SK-N-SH (cell line): ENCODE measurements around the gene FOXA2. TPM values are rescaled to one million over a fixed set of nuclear protein-coding genes. Genes with fewer than 3 reads are reported as not detected.
A peak's percentile ranks its signal among the peaks of the same experiment; 100 is the strongest.

ENCODE experiments used
- CTCF ChIA-PET: fragments of 300-600, 350-600 bp; formaldehyde crosslinking; extraction: SDS; loops from one replicate; lab custom pipeline; 2021; lab: Yijun Ruan, JAX
- POLR2A ChIA-PET: fragments of 350-600 bp; sonication (Branson Sonifier 250); formaldehyde crosslinking; extraction: SDS; loops from one replicate; lab custom pipeline; 2020; ENCODE audit warnings: antibody characterized with exemption, inconsistent platforms; lab: Yijun Ruan, JAX
- DNase-seq: peaks from one replicate; pipeline ENCODE4 v3.0.0; 2012
- H2AFZ ChIP-seq: fragments of 200-600 bp; sonication (generic); 2 replicates; pipeline ENCODE4 v1.8.1; 2016; ENCODE audit warnings: antibody characterized with exemption, mild to moderate bottlenecking, low read depth
- H3F3A ChIP-seq: fragments of 200-600 bp; sonication (generic); replicated peaks from 2 replicates; pipeline ENCODE3; 2016; ENCODE audit warnings: antibody characterized with exemption, mild to moderate bottlenecking; ENCODE audit not compliant: insufficient read depth
- H3K27ac ChIP-seq, 2 experiments: fragments of 200-500 bp in 1 of 2; fragments of 200-600 bp in 1 of 2; sonication (Bioruptor generic) in 1 of 2; sonication (generic), shearing (Covaris generic) in 1 of 2; 2 replicates each; pipeline versions ENCODE4 v1.5.1 to v1.6.1; 2014 to 2016; ENCODE audit warnings: low read depth in 2 of 2, inconsistent platforms in 1 of 2, low read length in 1 of 2, mild to moderate bottlenecking in 1 of 2, mixed read lengths in 1 of 2
- H3K27me3 ChIP-seq: fragments of 200-600 bp; sonication (generic), shearing (Covaris generic); 2 replicates; pipeline ENCODE4 v1.6.1; 2016; ENCODE audit warnings: mixed run types; ENCODE audit not compliant: insufficient read depth
- H3K36me3 ChIP-seq, 2 experiments: fragments of 200-500 bp in 1 of 2; fragments of 200-600 bp in 1 of 2; sonication (Bioruptor generic) in 1 of 2; sonication (generic) in 1 of 2; replicated peaks in 1 of 2; 2 replicates each; pipeline versions ENCODE3 to v1.5.1; 2014 to 2016; ENCODE audit warnings: low read length in 1 of 2, mild to moderate bottlenecking in 1 of 2; ENCODE audit not compliant: insufficient read depth in 2 of 2, control insufficient read depth in 1 of 2
- H3K4me1 ChIP-seq, 2 experiments: fragments of 200-500 bp in 1 of 2; fragments of 200-600 bp in 1 of 2; sonication (Bioruptor generic) in 1 of 2; sonication (generic), shearing (Covaris generic) in 1 of 2; 2 replicates each; pipeline versions ENCODE4 v1.5.1 to v1.6.1; 2014 to 2016; ENCODE audit warnings: low read depth in 1 of 2, low read length in 1 of 2, mixed run types in 1 of 2; ENCODE audit not compliant: insufficient read depth in 2 of 2, control insufficient read depth in 1 of 2
- H3K4me2 ChIP-seq: fragments of 200-600 bp; sonication (generic), shearing (Covaris generic); 2 replicates; pipeline ENCODE4 v1.6.1; 2017; ENCODE audit warnings: mixed run types
- H3K4me3 ChIP-seq, 2 experiments: fragments of 200-500 bp in 1 of 2; fragments of 200-600 bp in 1 of 2; sonication (Bioruptor generic) in 1 of 2; sonication (generic), shearing (Covaris generic) in 1 of 2; 2 replicates each; pipeline versions ENCODE4 v1.5.1 to v1.8.1; 2014 to 2016; ENCODE audit warnings: low read depth in 2 of 2, inconsistent platforms in 1 of 2, low read length in 1 of 2, mild to moderate bottlenecking in 1 of 2, mixed read lengths in 1 of 2, moderate library complexity in 1 of 2
- H3K79me2 ChIP-seq: fragments of 200-600 bp; sonication (generic); 2 replicates; pipeline ENCODE4 v1.8.1; 2017; ENCODE audit warnings: mild to moderate bottlenecking; ENCODE audit not compliant: insufficient read depth
- H3K9ac ChIP-seq: fragments of 200-600 bp; sonication (generic); 2 replicates; pipeline ENCODE4 v1.6.1; 2017; ENCODE audit warnings: mixed run types
- H3K9me2 ChIP-seq: fragments of 200-600 bp; sonication (generic); 2 replicates; pipeline ENCODE4 v1.6.1; 2017; ENCODE audit warnings: mixed run types
- H3K9me3 ChIP-seq: fragments of 200-600 bp; sonication (generic); 2 replicates; pipeline ENCODE4 v1.6.1; 2017; ENCODE audit warnings: mixed run types, mild to moderate bottlenecking, moderate library complexity
- H4K20me1 ChIP-seq: fragments of 200-600 bp; sonication (generic); 2 replicates; pipeline ENCODE4 v1.6.1; 2017; ENCODE audit warnings: mild to moderate bottlenecking, mixed run types; ENCODE audit not compliant: insufficient read depth
- CHD2 ChIP-seq: fragments of 150-350 bp; IDR thresholded peaks from 2 replicates; pipeline ENCODE4 v1.6.1; 2018; ENCODE audit warnings: low read length; ENCODE audit not compliant: partially characterized antibody
- ELF1 ChIP-seq: IDR thresholded peaks from 2 replicates; pipeline ENCODE4 v1.4.0; 2012
- EP300 ChIP-seq, 2 experiments: IDR thresholded peaks; 2 replicates each; pipeline versions ENCODE4 v1.4.0 to v1.6.1; 2012; ENCODE audit warnings: borderline replicate concordance in 1 of 2, low read depth in 1 of 2, low read length in 1 of 2
- FOSL2 ChIP-seq: IDR thresholded peaks from 2 replicates; pipeline ENCODE4 v1.4.0; 2012; ENCODE audit warnings: low read depth, mild to moderate bottlenecking, moderate library complexity, borderline replicate concordance
- FOXM1 ChIP-seq: IDR thresholded peaks from 2 replicates; pipeline ENCODE4 v1.4.0; 2012; ENCODE audit warnings: low read depth, mild to moderate bottlenecking
- GATA2 ChIP-seq: sonication (generic); formaldehyde crosslinking; IDR thresholded peaks from 2 replicates; pipeline ENCODE4 v1.5.0; 2020; ENCODE audit warnings: mild to moderate bottlenecking, missing genetic modification reagents
- MEF2A ChIP-seq: IDR thresholded peaks from 2 replicates; pipeline ENCODE4 v1.4.0; 2012; ENCODE audit warnings: low read depth, borderline replicate concordance
- RAD21 ChIP-seq: IDR thresholded peaks from 2 replicates; pipeline ENCODE4 v1.6.1; 2012; ENCODE audit warnings: mild to moderate bottlenecking, low read length
- RXRA ChIP-seq: IDR thresholded peaks from 2 replicates; pipeline ENCODE4 v1.4.0; 2012; ENCODE audit warnings: low read depth, mild to moderate bottlenecking, borderline replicate concordance
- WGBS: methylation state at CpG from one replicate; pipeline ENCODE4 v1.1.6; 2017; ENCODE audit warnings: low lambda C conversion rate; 5-methylcytosine and 5-hydroxymethylcytosine counted together
- polyA plus RNA-seq, 3 experiments: library from polyadenylated mRNA; depleted of rRNA; stranded (reverse); fragments of >200 nt; gene quantifications; 2 replicates each; pipeline ENCODE4 v1.2.3, GENCODE V29; 2012
- TF ChIP-seq, protein P1 (sequence below): IDR thresholded peaks from 2 replicates; pipeline ENCODE4 v1.4.0; 2012; ENCODE audit warnings: low read depth, borderline replicate concordance
- TF ChIP-seq, protein P2 (sequence below): IDR thresholded peaks from 2 replicates; pipeline ENCODE4 v1.4.0; 2012; ENCODE audit warnings: low read depth, borderline replicate concordance
- TF ChIP-seq, protein P3 (sequence below): fragments of 150-350 bp; IDR thresholded peaks from 2 replicates; pipeline ENCODE4 v1.6.1; 2016; ENCODE audit warnings: mild to moderate bottlenecking, low read depth, low read length
- TF ChIP-seq, protein P4 (sequence below): IDR thresholded peaks from 2 replicates; pipeline ENCODE4 v1.4.0; 2012; ENCODE audit warnings: low read depth
- TF ChIP-seq, protein P5 (sequence below): IDR thresholded peaks from 2 replicates; pipeline ENCODE4 v1.6.1; 2012; ENCODE audit warnings: mild to moderate bottlenecking, low read depth, low read length, moderate library complexity

Gene FOXA2
- polyA plus RNA-seq, 1 of the 3 experiments (the other 2 are of a cell fraction): not detected

DNA sequence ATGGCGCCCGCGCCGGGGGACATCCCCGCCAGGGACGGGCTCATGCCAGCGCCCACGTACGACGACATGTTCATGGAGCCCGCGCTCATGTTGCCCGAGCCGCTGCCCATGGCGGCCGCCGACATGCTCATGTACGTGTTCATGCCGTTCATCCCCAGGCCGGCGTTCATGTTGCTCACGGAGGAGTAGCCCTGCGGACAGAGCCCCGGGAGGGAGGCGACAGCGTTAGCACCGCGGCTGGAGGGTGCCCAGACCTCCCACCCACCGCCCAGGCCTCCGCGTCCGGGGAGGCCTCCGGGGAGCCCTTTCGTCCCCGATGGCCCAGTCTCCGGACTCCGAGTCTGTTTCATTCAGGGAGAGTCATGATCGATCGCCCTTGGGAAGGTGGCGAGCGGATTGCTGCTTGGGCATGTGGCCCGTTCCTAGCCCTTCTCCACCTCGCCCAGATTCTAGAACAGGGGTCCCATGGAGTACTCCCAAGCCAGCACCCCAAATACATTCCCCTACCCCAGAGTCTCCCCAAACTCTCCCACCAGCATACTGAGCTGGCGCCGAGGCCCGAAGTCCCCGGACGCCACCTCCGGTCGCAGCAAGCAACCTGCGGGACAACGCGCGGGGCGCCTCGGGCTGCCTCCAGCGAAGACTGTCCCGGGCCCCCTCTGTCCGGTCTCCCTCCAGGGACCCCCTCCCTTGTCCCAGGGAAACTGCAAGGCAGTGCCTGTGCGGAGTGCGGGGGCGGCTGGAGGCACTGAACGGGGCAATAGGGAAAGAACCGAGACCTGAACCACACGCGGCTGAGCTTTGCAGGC lies 1.2 kb downstream of the FOXA2 start:
- Histone ChIP-seq H2AFZ (no peak overlapping the region), H3K9me2 (no peaks in the 10 kb centered on the region), H3K36me3 (no peaks in the 10 kb centered on the region), H3K27ac (no peak overlapping the region), H3K79me2 (no peaks in the 10 kb centered on the region), H3K27me3 (peaks cover 86% of the 10 kb centered on the region), H3K9ac (no peak overlapping the region), H3K4me1 (no peaks in the 10 kb centered on the region)
- POLR2A ChIA-PET: no interaction called here
- CTCF ChIA-PET: no interaction called here
- TF ChIP-seq MEF2A: no peak
- TF ChIP-seq, all 33 proteins: peak for 0
- WGBS: 9% methylated on average over 19 of the region's 66 CpGs
- no peaks in the 10 kb centered on the region for H3F3A ChIP-seq
- no peak overlapping the region for H3K4me3 ChIP-seq
- H3K4me2 ChIP-seq: peak overlapping the region; percentile 62; the same call in 1 of the 2 replicates
- H4K20me1 ChIP-seq: no peaks in the 10 kb centered on the region
- DNase-seq: no peak
- H3K9me3 ChIP-seq: no peaks in the 10 kb centered on the region

DNA sequence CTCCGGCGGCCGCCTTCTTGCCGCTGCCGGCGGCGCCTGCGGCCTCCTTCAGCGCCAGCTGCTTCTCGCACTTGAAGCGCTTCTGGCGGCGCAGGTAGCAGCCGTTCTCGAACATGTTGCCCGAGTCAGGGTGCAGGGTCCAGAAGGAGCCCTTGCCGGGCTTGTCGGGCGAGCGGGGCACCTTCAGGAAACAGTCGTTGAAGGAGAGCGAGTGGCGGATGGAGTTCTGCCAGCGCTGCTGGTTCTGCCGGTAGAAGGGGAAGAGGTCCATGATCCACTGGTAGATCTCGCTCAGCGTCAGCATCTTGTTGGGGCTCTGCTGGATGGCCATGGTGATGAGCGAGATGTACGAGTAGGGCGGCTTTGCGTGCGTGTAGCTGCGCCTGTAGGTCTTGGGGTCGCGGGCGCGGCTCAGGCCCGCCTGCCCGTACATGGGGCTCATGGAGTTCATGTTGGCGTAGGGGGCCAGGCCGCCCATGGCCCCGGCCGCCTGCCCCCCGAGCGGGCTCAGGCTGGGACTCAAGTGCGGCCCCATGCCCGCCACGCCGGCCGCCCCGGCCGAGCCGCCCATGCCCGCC lies 1.9 kb downstream of the FOXA2 start:
- Histone ChIP-seq H3K9me3 (no peaks in the 10 kb centered on the region), H3F3A (no peaks in the 10 kb centered on the region), H3K4me2 (no peak overlapping the region), H4K20me1 (no peaks in the 10 kb centered on the region), H3K27ac (no peak overlapping the region), H3K79me2 (no peaks in the 10 kb centered on the region), H3K36me3 (no peaks in the 10 kb centered on the region), H3K27me3 (peaks cover 86% of the 10 kb centered on the region), H2AFZ (no peak overlapping the region), H3K4me3 (no peak overlapping the region), H3K9me2 (no peaks in the 10 kb centered on the region), H3K9ac (no peak overlapping the region), H3K4me1 (no peaks in the 10 kb centered on the region)
- CTCF ChIA-PET: no interaction called here
- 32% methylated on average over 20 of the region's 54 CpGs for WGBS
- TF ChIP-seq FOSL2 (no peak), FOXM1 (no peak), GATA2 (no peak), RAD21 (no peak), RXRA (no peak), ELF1 (no peak), EP300 (IDR thresholded peaks at IDR 0.05; ENCODE audit: borderline replicate concordance in 1 of 2, low read depth in 1 of 2, low read length in 1 of 2) (no peak), CHD2 (no peak)
- TF ChIP-seq, protein P1, sequence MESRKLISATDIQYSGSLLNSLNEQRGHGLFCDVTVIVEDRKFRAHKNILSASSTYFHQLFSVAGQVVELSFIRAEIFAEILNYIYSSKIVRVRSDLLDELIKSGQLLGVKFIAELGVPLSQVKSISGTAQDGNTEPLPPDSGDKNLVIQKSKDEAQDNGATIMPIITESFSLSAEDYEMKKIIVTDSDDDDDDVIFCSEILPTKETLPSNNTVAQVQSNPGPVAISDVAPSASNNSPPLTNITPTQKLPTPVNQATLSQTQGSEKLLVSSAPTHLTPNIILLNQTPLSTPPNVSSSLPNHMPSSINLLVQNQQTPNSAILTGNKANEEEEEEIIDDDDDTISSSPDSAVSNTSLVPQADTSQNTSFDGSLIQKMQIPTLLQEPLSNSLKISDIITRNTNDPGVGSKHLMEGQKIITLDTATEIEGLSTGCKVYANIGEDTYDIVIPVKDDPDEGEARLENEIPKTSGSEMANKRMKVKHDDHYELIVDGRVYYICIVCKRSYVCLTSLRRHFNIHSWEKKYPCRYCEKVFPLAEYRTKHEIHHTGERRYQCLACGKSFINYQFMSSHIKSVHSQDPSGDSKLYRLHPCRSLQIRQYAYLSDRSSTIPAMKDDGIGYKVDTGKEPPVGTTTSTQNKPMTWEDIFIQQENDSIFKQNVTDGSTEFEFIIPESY: no peak
- TF ChIP-seq, protein P2, sequence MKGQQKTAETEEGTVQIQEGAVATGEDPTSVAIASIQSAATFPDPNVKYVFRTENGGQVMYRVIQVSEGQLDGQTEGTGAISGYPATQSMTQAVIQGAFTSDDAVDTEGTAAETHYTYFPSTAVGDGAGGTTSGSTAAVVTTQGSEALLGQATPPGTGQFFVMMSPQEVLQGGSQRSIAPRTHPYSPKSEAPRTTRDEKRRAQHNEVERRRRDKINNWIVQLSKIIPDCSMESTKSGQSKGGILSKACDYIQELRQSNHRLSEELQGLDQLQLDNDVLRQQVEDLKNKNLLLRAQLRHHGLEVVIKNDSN: no peak
- TF ChIP-seq, protein P3, sequence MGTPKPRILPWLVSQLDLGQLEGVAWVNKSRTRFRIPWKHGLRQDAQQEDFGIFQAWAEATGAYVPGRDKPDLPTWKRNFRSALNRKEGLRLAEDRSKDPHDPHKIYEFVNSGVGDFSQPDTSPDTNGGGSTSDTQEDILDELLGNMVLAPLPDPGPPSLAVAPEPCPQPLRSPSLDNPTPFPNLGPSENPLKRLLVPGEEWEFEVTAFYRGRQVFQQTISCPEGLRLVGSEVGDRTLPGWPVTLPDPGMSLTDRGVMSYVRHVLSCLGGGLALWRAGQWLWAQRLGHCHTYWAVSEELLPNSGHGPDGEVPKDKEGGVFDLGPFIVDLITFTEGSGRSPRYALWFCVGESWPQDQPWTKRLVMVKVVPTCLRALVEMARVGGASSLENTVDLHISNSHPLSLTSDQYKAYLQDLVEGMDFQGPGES: no peak
- TF ChIP-seq, protein P4, sequence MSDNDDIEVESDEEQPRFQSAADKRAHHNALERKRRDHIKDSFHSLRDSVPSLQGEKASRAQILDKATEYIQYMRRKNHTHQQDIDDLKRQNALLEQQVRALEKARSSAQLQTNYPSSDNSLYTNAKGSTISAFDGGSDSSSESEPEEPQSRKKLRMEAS: no peak
- TF ChIP-seq, protein P5, sequence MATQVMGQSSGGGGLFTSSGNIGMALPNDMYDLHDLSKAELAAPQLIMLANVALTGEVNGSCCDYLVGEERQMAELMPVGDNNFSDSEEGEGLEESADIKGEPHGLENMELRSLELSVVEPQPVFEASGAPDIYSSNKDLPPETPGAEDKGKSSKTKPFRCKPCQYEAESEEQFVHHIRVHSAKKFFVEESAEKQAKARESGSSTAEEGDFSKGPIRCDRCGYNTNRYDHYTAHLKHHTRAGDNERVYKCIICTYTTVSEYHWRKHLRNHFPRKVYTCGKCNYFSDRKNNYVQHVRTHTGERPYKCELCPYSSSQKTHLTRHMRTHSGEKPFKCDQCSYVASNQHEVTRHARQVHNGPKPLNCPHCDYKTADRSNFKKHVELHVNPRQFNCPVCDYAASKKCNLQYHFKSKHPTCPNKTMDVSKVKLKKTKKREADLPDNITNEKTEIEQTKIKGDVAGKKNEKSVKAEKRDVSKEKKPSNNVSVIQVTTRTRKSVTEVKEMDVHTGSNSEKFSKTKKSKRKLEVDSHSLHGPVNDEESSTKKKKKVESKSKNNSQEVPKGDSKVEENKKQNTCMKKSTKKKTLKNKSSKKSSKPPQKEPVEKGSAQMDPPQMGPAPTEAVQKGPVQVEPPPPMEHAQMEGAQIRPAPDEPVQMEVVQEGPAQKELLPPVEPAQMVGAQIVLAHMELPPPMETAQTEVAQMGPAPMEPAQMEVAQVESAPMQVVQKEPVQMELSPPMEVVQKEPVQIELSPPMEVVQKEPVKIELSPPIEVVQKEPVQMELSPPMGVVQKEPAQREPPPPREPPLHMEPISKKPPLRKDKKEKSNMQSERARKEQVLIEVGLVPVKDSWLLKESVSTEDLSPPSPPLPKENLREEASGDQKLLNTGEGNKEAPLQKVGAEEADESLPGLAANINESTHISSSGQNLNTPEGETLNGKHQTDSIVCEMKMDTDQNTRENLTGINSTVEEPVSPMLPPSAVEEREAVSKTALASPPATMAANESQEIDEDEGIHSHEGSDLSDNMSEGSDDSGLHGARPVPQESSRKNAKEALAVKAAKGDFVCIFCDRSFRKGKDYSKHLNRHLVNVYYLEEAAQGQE: no peak
- no peak for DNase-seq
- POLR2A ChIA-PET: no interaction called here
